ENCODE measurements around the gene ZNF234.

GRCh38 chr19:44113784-44114390, 27.5 kb upstream of the ZNF234 start:
- TF ChIP-seq POLR2A (IDR thresholded peaks at IDR 0.05) (no peak), POLR2AphosphoS5 (IDR thresholded peaks at IDR 0.05) (no peak)
